A549 treated with ZK216348 at 1 μM for 4 hours (cell line): ENCODE results near the gene GPR50. TPM values are rescaled to one million over a fixed set of nuclear protein-coding genes. Genes with fewer than 3 reads are reported as not detected.

Experiments
- total RNA-seq: library from RNA; stranded (reverse); fragments of 200-300 nt; extraction: Qiagen RNA extraction; gene quantifications from 5 replicates; pipeline ENCODE4 v1.2.3, GENCODE V29; 2022; ENCODE audit warnings: low read depth

GPR50 gene
- total RNA-seq, result 0.12 to 0.26 TPM (median 0.13 TPM) in 4 of 5 replicates, not detected in the other

DNA sequence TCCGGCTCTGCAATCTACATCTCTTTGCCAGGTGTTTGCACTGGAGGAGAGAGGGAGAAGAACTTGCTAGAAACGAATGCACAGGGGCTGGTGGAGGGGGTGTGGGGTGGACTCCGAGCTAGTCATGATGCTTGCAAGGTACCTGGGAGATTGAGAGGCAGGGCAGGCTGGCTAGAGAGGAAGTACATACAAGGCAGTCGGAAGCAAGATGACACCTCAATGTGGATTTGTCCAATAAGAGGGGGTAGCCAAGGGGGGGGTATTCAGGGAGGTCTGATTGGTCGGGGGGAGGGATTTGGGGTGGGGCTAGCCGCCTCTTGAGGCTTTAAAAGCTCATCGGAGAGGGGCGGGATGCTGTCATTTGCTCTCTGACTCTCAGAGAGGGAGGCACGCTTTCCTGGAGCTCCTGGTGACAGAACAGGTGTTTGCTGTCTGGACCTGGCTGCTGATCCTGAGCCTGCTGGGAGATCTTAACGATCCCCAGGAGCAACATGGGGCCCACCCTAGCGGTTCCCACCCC, at the start of gene GPR50:
TSS of gene GPR50 (plus strand) at position 354 of the 520 bp plus-strand sequence. CDS start at position 492, 138 bp downstream.

Other genes with a start within 250 kb of the GPR50 start
- 122 to 224 TPM (median 130 TPM) in 5 replicates for gene HMGB3, start 193.2 kb upstream of the GPR50 start, total RNA-seq
- 18.3 to 27.1 TPM (median 22.5 TPM) in 5 replicates for gene VMA21, start 220.6 kb downstream of the GPR50 start, total RNA-seq